NCI-H510A treated with DMSO at 0.1 percent for 48 hours (cell line): ENCODE measurements around the gene ARRB1.
"Not testable (repeated sequence)": the region's sequence is repeated elsewhere in the genome, so short reads cannot be mapped to it uniquely, and the experiment has no call there.

Experiments used
- DNase-seq: peaks from one replicate; lab custom pipeline; 2025; lab: John Stamatoyannopoulos, UW

The ARRB1 gene

GRCh38 chr11:75274716-75275115 is 76.7 kb downstream of the ARRB1 start:
- DNase-seq, result not testable (repeated sequence)

GRCh38 chr11:75273411-75274391 is 77.8 kb downstream of the ARRB1 start:
- no peak for DNase-seq

GRCh38 chr11:75272821-75273301 is 78.6 kb downstream of the ARRB1 start:
- DNase-seq, result no peak

- DNase-seq, result no peak
These were observed 79.1 kb downstream of the ARRB1 start for GRCh38 chr11:75272391-75272790.

GRCh38 chr11:75271730-75272129 is 79.7 kb downstream of the ARRB1 start:
- DNase-seq, result no peak

GRCh38 chr11:75270896-75271418 is 80.5 kb downstream of the ARRB1 start:
- no peak for DNase-seq

GRCh38 chr11:75269896-75270295 is 81.6 kb downstream of the ARRB1 start:
- DNase-seq, result no peak

GRCh38 chr11:75269367-75269660 is 82.1 kb downstream of the ARRB1 start:
- DNase-seq, result no peak

GRCh38 chr11:75268626-75269366 is 82.7 kb downstream of the ARRB1 start:
- DNase-seq, result no peak

- DNase-seq, result no peak
These were observed 84.1 kb downstream of the ARRB1 start for GRCh38 chr11:75267171-75267970.

- no peak for DNase-seq
These were observed 85.5 kb downstream of the ARRB1 start for GRCh38 chr11:75265851-75266531.

- DNase-seq, result no peak
These were observed 86.5 kb downstream of the ARRB1 start for GRCh38 chr11:75264971-75265370.

- DNase-seq, result no peak
These were observed 87.1 kb downstream of the ARRB1 start for GRCh38 chr11:75264356-75264755.

GRCh38 chr11:75263944-75264349 is 87.5 kb downstream of the ARRB1 start:
- DNase-seq, result no peak

- no peak for DNase-seq
These were observed 88.3 kb downstream of the ARRB1 start for GRCh38 chr11:75262961-75263852.

- no peak for DNase-seq
These were observed 89.0 kb downstream of the ARRB1 start for GRCh38 chr11:75262436-75262835.

- no peak for DNase-seq
These were observed 89.5 kb downstream of the ARRB1 start for GRCh38 chr11:75261902-75262361.

GRCh38 chr11:75260396-75261170 is 90.9 kb downstream of the ARRB1 start:
- no peak for DNase-seq

- no peak for DNase-seq
These were observed 97.1 kb downstream of the ARRB1 start for GRCh38 chr11:75254326-75254725.
